ENCODE measurements around the gene FES. TPM values are rescaled to one million over a fixed set of nuclear protein-coding genes. Genes with fewer than 3 reads are reported as not detected.
A peak's percentile ranks its signal among the peaks of the same experiment; 100 is the strongest.
"Not testable (repeated sequence)": the region's sequence is repeated elsewhere in the genome, so short reads cannot be mapped to it uniquely, and the experiment has no call there.

The FES gene
- total and polyA plus RNA-seq, 2 experiments from 2014 or later: 3.5 TPM

- no peak overlapping the region for H2AFZ ChIP-seq
- H3K27ac ChIP-seq: no peak overlapping the region
- DNase-seq: no peak
- in situ Hi-C loops (cut with MboI): no loop called here
- H3K4me1 ChIP-seq (ENCODE audit: insufficient read depth): peaks cover 13% of the 10 kb centered on the region
- no peak for TF ChIP-seq EZH2 (IDR thresholded peaks at IDR 0.05; ENCODE audit: insufficient read depth, poor library complexity, severe bottlenecking)
- no peak for TF ChIP-seq EZH2phosphoT487 (IDR thresholded peaks at IDR 0.05; ENCODE audit: insufficient read depth, low read depth)
- H3K27me3 ChIP-seq (replicated peaks; ENCODE audit: insufficient read depth): no peaks in the 10 kb centered on the region
- H3K36me3 ChIP-seq (ENCODE audit: low read depth): no peaks in the 10 kb centered on the region
- H4K20me1 ChIP-seq (ENCODE audit: insufficient read depth): no peaks in the 10 kb centered on the region
- no peaks in the 10 kb centered on the region for H3K9me3 ChIP-seq (ENCODE audit: low read depth)
- H3K9me2 ChIP-seq (ENCODE audit: insufficient read depth): no peaks in the 10 kb centered on the region
- no peak overlapping the region for H3K4me2 ChIP-seq (ENCODE audit: unreplicated experiment)
- peaks cover 7% of the 10 kb centered on the region for H3F3A ChIP-seq (ENCODE audit: insufficient read depth)
- WGBS, 2 experiments (ENCODE audit: low coverage in 1 of 2, low lambda C conversion rate in 2 of 2, missing lambda C conversion rate in 2 of 2): 84 to 85% methylated on average over 8 of the region's 8 CpGs
- no peak overlapping the region for H3K9ac ChIP-seq
- no peaks in the 10 kb centered on the region for H3K79me2 ChIP-seq (ENCODE audit: insufficient read depth)
- no peak overlapping the region for H3K4me3 ChIP-seq
Observed at GRCh38 chr15:90840954-90841353, 43.4 kb upstream of the FES start.

GRCh38 chr15:90844696-90845095 is 39.6 kb upstream of the FES start:
- H3K27me3 ChIP-seq (replicated peaks; ENCODE audit: insufficient read depth): no peaks in the 10 kb centered on the region
- peak overlapping the region; percentile 74 for H3K27ac ChIP-seq
- H3K4me1 ChIP-seq (ENCODE audit: insufficient read depth): peaks cover 10% of the 10 kb centered on the region
- in situ Hi-C loops (cut with MboI): no loop called here
- no peak for TF ChIP-seq EZH2phosphoT487 (IDR thresholded peaks at IDR 0.05; ENCODE audit: insufficient read depth, low read depth)
- TF ChIP-seq EZH2 (IDR thresholded peaks at IDR 0.05; ENCODE audit: insufficient read depth, poor library complexity, severe bottlenecking): no peak
- H3K79me2 ChIP-seq (ENCODE audit: insufficient read depth): no peaks in the 10 kb centered on the region
- H3K36me3 ChIP-seq (ENCODE audit: low read depth): no peaks in the 10 kb centered on the region
- 78 to 83% methylated on average over 5 of the region's 5 CpGs for WGBS, 2 experiments (ENCODE audit: low coverage in 1 of 2, low lambda C conversion rate in 2 of 2, missing lambda C conversion rate in 2 of 2)
- H3F3A ChIP-seq (ENCODE audit: insufficient read depth): peaks cover 7% of the 10 kb centered on the region
- peak overlapping the region; percentile 13 for H3K4me2 ChIP-seq (ENCODE audit: unreplicated experiment)
- H3K9me2 ChIP-seq (ENCODE audit: insufficient read depth): no peaks in the 10 kb centered on the region
- H3K9me3 ChIP-seq (ENCODE audit: low read depth): no peaks in the 10 kb centered on the region
- H4K20me1 ChIP-seq (ENCODE audit: insufficient read depth): no peaks in the 10 kb centered on the region
- peak overlapping the region; percentile 48; the same call in 1 of the 2 replicates for H3K9ac ChIP-seq
- DNase-seq: no peak
- H3K4me3 ChIP-seq: no peak overlapping the region
- H2AFZ ChIP-seq: peak overlapping the region; percentile 63; the same call in 1 of the 2 replicates

GRCh38 chr15:90845201-90845949 is 38.9 kb upstream of the FES start:
- Histone ChIP-seq H3K9me3 (ENCODE audit: low read depth) (no peaks in the 10 kb centered on the region), H3K4me1 (ENCODE audit: insufficient read depth) (peaks cover 10% of the 10 kb centered on the region), H3K9me2 (ENCODE audit: insufficient read depth) (no peaks in the 10 kb centered on the region), H2AFZ (peak overlapping the region; percentile 63), H3K27ac (peak overlapping the region; percentile 74), H4K20me1 (ENCODE audit: insufficient read depth) (no peaks in the 10 kb centered on the region), H3K4me3 (no peak overlapping the region), H3K27me3 (replicated peaks; ENCODE audit: insufficient read depth) (no peaks in the 10 kb centered on the region), H3K4me2 (ENCODE audit: unreplicated experiment) (peak overlapping the region; percentile 13), H3K36me3 (ENCODE audit: low read depth) (no peaks in the 10 kb centered on the region), H3F3A (ENCODE audit: insufficient read depth) (peaks cover 7% of the 10 kb centered on the region), H3K79me2 (ENCODE audit: insufficient read depth) (no peaks in the 10 kb centered on the region), H3K9ac (peak overlapping the region; percentile 52)
- 35 to 42% methylated on average over 9 of the region's 9 CpGs for WGBS, 2 experiments (ENCODE audit: low coverage in 1 of 2, low lambda C conversion rate in 2 of 2, missing lambda C conversion rate in 2 of 2)
- peak; percentile 98 for DNase-seq
- TF ChIP-seq EZH2phosphoT487 (IDR thresholded peaks at IDR 0.05; ENCODE audit: insufficient read depth, low read depth) (no peak), EZH2 (IDR thresholded peaks at IDR 0.05; ENCODE audit: insufficient read depth, poor library complexity, severe bottlenecking) (no peak)
- in situ Hi-C loops (cut with MboI): no loop called here

GRCh38 chr15:90849424-90849823 is 34.9 kb upstream of the FES start:
- H3K9me2 ChIP-seq (ENCODE audit: insufficient read depth); H3K9ac ChIP-seq; H3K4me3 ChIP-seq; H3K27ac ChIP-seq; H3K36me3 ChIP-seq (ENCODE audit: low read depth); H3K79me2 ChIP-seq (ENCODE audit: insufficient read depth); H3K4me2 ChIP-seq (ENCODE audit: unreplicated experiment); in situ Hi-C loops (cut with MboI); H4K20me1 ChIP-seq (ENCODE audit: insufficient read depth); H3K9me3 ChIP-seq (ENCODE audit: low read depth); H2AFZ ChIP-seq; H3K27me3 ChIP-seq (replicated peaks; ENCODE audit: insufficient read depth); DNase-seq: not testable (repeated sequence)
- WGBS, 2 experiments (ENCODE audit: low coverage in 1 of 2, low lambda C conversion rate in 2 of 2, missing lambda C conversion rate in 2 of 2): 94 to 100% methylated on average over 1 of the region's 1 CpG
- Histone ChIP-seq H3F3A (ENCODE audit: insufficient read depth) (peaks cover 15% of the 10 kb centered on the region), H3K4me1 (ENCODE audit: insufficient read depth) (peaks cover 15% of the 10 kb centered on the region)
